PC-9 (cell line): ENCODE measurements around the gene ARHGAP18. TPM values are rescaled to one million over a fixed set of nuclear protein-coding genes. Genes with fewer than 3 reads are reported as not detected.

ENCODE experiments used
- BruUV-seq: library from RNA; stranded (reverse); fragments of 400-500 nt; replicated peaks from 2 replicates; lab custom pipeline; 2021; lab: Mats Ljungman, UMichigan
- CTCF ChIA-PET: fragments of 300-600 bp; sonication (Branson Sonifier 250); formaldehyde crosslinking; loops from one replicate; lab custom pipeline; 2022; ENCODE audit warnings: antibody characterized with exemption; lab: Charles Lee
- POLR2A ChIA-PET: fragments of 300-600 bp; sonication (Branson Sonifier 250); formaldehyde crosslinking; loops from one replicate; lab custom pipeline; 2022; ENCODE audit warnings: antibody characterized with exemption; ENCODE audit not compliant: unreplicated experiment; lab: Charles Lee
- DNase-seq, 2 experiments: peaks; one replicate each; pipeline versions ENCODE4 v3.0.0 to v3.0.0-alpha.2; 2015 to 2022; ENCODE audit warnings: mixed read lengths in 1 of 2
- H2AFZ ChIP-seq: fragments of 200-600 bp; sonication (generic); 2 replicates; pipeline ENCODE4 v1.8.1; 2017; ENCODE audit warnings: antibody characterized with exemption
- H3F3A ChIP-seq: fragments of 200-600 bp; sonication (generic); 2 replicates; pipeline ENCODE4 v1.8.1; 2017; ENCODE audit warnings: antibody characterized with exemption, mild to moderate bottlenecking, low read depth; ENCODE audit not compliant: insufficient read depth
- H3K27ac ChIP-seq: fragments of 200-600 bp; sonication (generic); 2 replicates; pipeline ENCODE4 v1.6.1; 2016; ENCODE audit warnings: mixed run types
- H3K27me3 ChIP-seq: fragments of 200-600 bp; sonication (generic); 2 replicates; pipeline ENCODE4 v1.6.1; 2016; ENCODE audit warnings: low read depth, mixed run types; ENCODE audit not compliant: insufficient read depth
- H3K36me3 ChIP-seq: fragments of 200-600 bp; sonication (generic); 2 replicates; pipeline ENCODE4 v1.6.1; 2016; ENCODE audit warnings: low read depth, mixed run types
- H3K4me1 ChIP-seq: fragments of 200-600 bp; sonication (generic); replicated peaks from 2 replicates; pipeline ENCODE4 v1.6.1; 2016; ENCODE audit warnings: mixed run types; ENCODE audit not compliant: insufficient read depth
- H3K4me2 ChIP-seq: fragments of 200-600 bp; sonication (generic); 2 replicates; pipeline ENCODE4 v1.6.1; 2017; ENCODE audit warnings: mixed run types
- H3K4me3 ChIP-seq: fragments of 200-600 bp; sonication (generic); 2 replicates; pipeline ENCODE4 v1.6.1; 2016; ENCODE audit warnings: mixed run types
- H3K79me2 ChIP-seq: fragments of 200-600 bp; sonication (generic); 2 replicates; pipeline ENCODE4 v1.6.1; 2017; ENCODE audit warnings: low read depth, mixed run types
- H3K9me2 ChIP-seq: fragments of 200-600 bp; sonication (generic); 2 replicates; pipeline ENCODE4 v1.8.1; 2017; ENCODE audit warnings: mild to moderate bottlenecking; ENCODE audit not compliant: insufficient read depth
- H3K9me3 ChIP-seq: fragments of 200-600 bp; sonication (generic); 2 replicates; pipeline ENCODE4 v1.8.1; 2016; ENCODE audit warnings: low read depth; ENCODE audit not compliant: insufficient read depth
- H4K20me1 ChIP-seq: fragments of 200-600 bp; sonication (generic); 2 replicates; pipeline ENCODE4 v1.8.1; 2017; ENCODE audit not compliant: insufficient read depth
- CTCF ChIP-seq: fragments of 200-600 bp; sonication (generic); conservative IDR thresholded peaks from 2 replicates; pipeline ENCODE4 v1.6.1; 2017; ENCODE audit warnings: mixed run types, antibody characterized with exemption, mild to moderate bottlenecking, moderate library complexity
- EZH2 ChIP-seq: fragments of 200-600 bp; sonication (generic); IDR thresholded peaks from 2 replicates; pipeline ENCODE4 v1.8.0; 2017; ENCODE audit warnings: antibody characterized with exemption, low read depth
- intact Hi-C: fragments of 100-400 bp; cut with micrococcal nuclease; formaldehyde crosslinking; loops from one replicate; pipeline ENCODE4 v1.10.0; 2022; ENCODE audit not compliant: unreplicated experiment
- total RNA-seq: library from RNA; stranded (reverse); gene quantifications from 2 replicates; pipeline ENCODE4 v1.2.3, GENCODE V29; 2021

ARHGAP18 gene
- total RNA-seq, 1 experiment from 2014 or later, result 15.0 TPM

- Histone ChIP-seq H3K4me1 (no peaks in the 10 kb centered on the region), H3K9me2 (no peaks in the 10 kb centered on the region), H3K4me3 (no peak overlapping the region), H3K27me3 (no peaks in the 10 kb centered on the region), H3K4me2 (no peak overlapping the region), H3K27ac (no peak overlapping the region), H3F3A (no peaks in the 10 kb centered on the region), H3K79me2 (no peaks in the 10 kb centered on the region), H3K36me3 (no peaks in the 10 kb centered on the region), H2AFZ (no peak overlapping the region), H4K20me1 (no peaks in the 10 kb centered on the region), H3K9me3 (no peaks in the 10 kb centered on the region)
- CTCF ChIA-PET, result no interaction called here
- TF ChIP-seq EZH2, result no peak
- TF ChIP-seq CTCF, result no peak
- BruUV-seq, result no TSS peak
- POLR2A ChIA-PET, result no interaction called here
- intact Hi-C loops, result no loop called here
- DNase-seq, result no peak
These were observed 157.6 kb downstream of the ARHGAP18 start for GRCh38 chr6:129552413-129552812.

GRCh38 chr6:129551486-129551885 lies 158.5 kb downstream of the ARHGAP18 start:
- Histone ChIP-seq H3K4me3 (no peak overlapping the region), H3K4me2 (no peak overlapping the region), H3K27ac (no peak overlapping the region), H3K9me3 (no peaks in the 10 kb centered on the region), H3K9me2 (no peaks in the 10 kb centered on the region), H3F3A (no peaks in the 10 kb centered on the region), H3K36me3 (no peaks in the 10 kb centered on the region), H3K27me3 (no peaks in the 10 kb centered on the region), H4K20me1 (no peaks in the 10 kb centered on the region), H2AFZ (no peak overlapping the region), H3K4me1 (no peaks in the 10 kb centered on the region), H3K79me2 (no peaks in the 10 kb centered on the region)
- no peak for DNase-seq
- BruUV-seq, result no TSS peak
- CTCF ChIA-PET, result no interaction called here
- TF ChIP-seq CTCF (no peak), EZH2 (no peak)
- POLR2A ChIA-PET, result no interaction called here
- intact Hi-C loops, result no loop called here

GRCh38 chr6:129546702-129547101 lies 163.3 kb downstream of the ARHGAP18 start:
- H3F3A ChIP-seq, result no peaks in the 10 kb centered on the region
- H3K4me3 ChIP-seq, result no peak overlapping the region
- H3K4me1 ChIP-seq, result no peaks in the 10 kb centered on the region
- H3K27me3 ChIP-seq, result no peaks in the 10 kb centered on the region
- ChIA-PET POLR2A (no interaction called here), CTCF (no interaction called here)
- intact Hi-C loops, result no loop called here
- H2AFZ ChIP-seq, result no peak overlapping the region
- no peak overlapping the region for H3K27ac ChIP-seq
- no TSS peak for BruUV-seq
- TF ChIP-seq CTCF (no peak), EZH2 (no peak)
- no peaks in the 10 kb centered on the region for H4K20me1 ChIP-seq
- no peaks in the 10 kb centered on the region for H3K9me2 ChIP-seq
- H3K4me2 ChIP-seq, result no peak overlapping the region
- H3K36me3 ChIP-seq, result no peaks in the 10 kb centered on the region
- no peaks in the 10 kb centered on the region for H3K9me3 ChIP-seq
- no peak for DNase-seq
- H3K79me2 ChIP-seq, result no peaks in the 10 kb centered on the region
